ENCODE data around the gene FSIP1. TPM values are rescaled to one million over a fixed set of nuclear protein-coding genes. Genes with fewer than 3 reads are reported as not detected.

The FSIP1 gene
- total RNA-seq, 1 donor from 2014 or later: 0.71 TPM

- TF ChIP-seq CTCF (IDR thresholded peaks at IDR 0.05; ENCODE audit: insufficient read depth, low read length, poor library complexity, severe bottlenecking): no peak
- Histone ChIP-seq H3K36me3 (ENCODE audit: control insufficient read depth, insufficient read depth, low read length) (peaks cover 4% of the 10 kb centered on the region), H3K27me3 (ENCODE audit: control insufficient read depth, insufficient read depth, low read length) (no peaks in the 10 kb centered on the region), H3K4me3 (ENCODE audit: low read depth, low read length) (no peak overlapping the region)
- no peak for DNase-seq (ENCODE audit: low read depth)
Measured at GRCh38 chr15:39599871-39600270, 182.8 kb downstream of the FSIP1 start.

GRCh38 chr15:39598958-39599845 lies 183.4 kb downstream of the FSIP1 start:
- H3K4me3 ChIP-seq (ENCODE audit: low read depth, low read length): no peak overlapping the region
- no peak for TF ChIP-seq CTCF (IDR thresholded peaks at IDR 0.05; ENCODE audit: insufficient read depth, low read length, poor library complexity, severe bottlenecking)
- no peaks in the 10 kb centered on the region for H3K27me3 ChIP-seq (ENCODE audit: control insufficient read depth, insufficient read depth, low read length)
- H3K36me3 ChIP-seq (ENCODE audit: control insufficient read depth, insufficient read depth, low read length): peaks cover 5% of the 10 kb centered on the region
- DNase-seq (ENCODE audit: low read depth): no peak

- Histone ChIP-seq H3K4me3 (ENCODE audit: low read depth, low read length) (no peak overlapping the region), H3K36me3 (ENCODE audit: control insufficient read depth, insufficient read depth, low read length) (peaks cover 5% of the 10 kb centered on the region), H3K27me3 (ENCODE audit: control insufficient read depth, insufficient read depth, low read length) (no peaks in the 10 kb centered on the region)
- DNase-seq (ENCODE audit: low read depth): no peak
- no peak for TF ChIP-seq CTCF (IDR thresholded peaks at IDR 0.05; ENCODE audit: insufficient read depth, low read length, poor library complexity, severe bottlenecking)
Measured at GRCh38 chr15:39598186-39598850, 184.3 kb downstream of the FSIP1 start.

GRCh38 chr15:39597751-39598185 lies 184.9 kb downstream of the FSIP1 start:
- H3K27me3 ChIP-seq (ENCODE audit: control insufficient read depth, insufficient read depth, low read length): no peaks in the 10 kb centered on the region
- TF ChIP-seq CTCF (IDR thresholded peaks at IDR 0.05; ENCODE audit: insufficient read depth, low read length, poor library complexity, severe bottlenecking): no peak
- H3K36me3 ChIP-seq (ENCODE audit: control insufficient read depth, insufficient read depth, low read length): peaks cover 5% of the 10 kb centered on the region
- H3K4me3 ChIP-seq (ENCODE audit: low read depth, low read length): no peak overlapping the region
- DNase-seq (ENCODE audit: low read depth): no peak

- Histone ChIP-seq H3K27me3 (ENCODE audit: control insufficient read depth, insufficient read depth, low read length) (no peaks in the 10 kb centered on the region), H3K4me3 (ENCODE audit: low read depth, low read length) (no peak overlapping the region), H3K36me3 (ENCODE audit: control insufficient read depth, insufficient read depth, low read length) (peaks cover 8% of the 10 kb centered on the region)
- DNase-seq (ENCODE audit: low read depth): no peak
- TF ChIP-seq CTCF (IDR thresholded peaks at IDR 0.05; ENCODE audit: insufficient read depth, low read length, poor library complexity, severe bottlenecking): no peak
Measured at GRCh38 chr15:39597336-39597735, 185.3 kb downstream of the FSIP1 start.

All from kidney epithelial cell (primary cell).